ENCODE measurements around the gene LHFPL6. TPM values are rescaled to one million over a fixed set of nuclear protein-coding genes. Genes with fewer than 3 reads are reported as not detected.

Gene LHFPL6
- total RNA-seq, 1 donor from 2014 or later, result 31.4 TPM

GRCh38 chr13:39418424-39418823 lies 184.6 kb downstream of the LHFPL6 start:
- Histone ChIP-seq H3K79me2 (ENCODE audit: insufficient read depth, low read length) (no peaks in the 10 kb centered on the region), H4K20me1 (ENCODE audit: insufficient read depth, low read length) (no peaks in the 10 kb centered on the region), H3K27ac (ENCODE audit: low read depth, low read length) (no peak overlapping the region), H3K36me3 (ENCODE audit: insufficient read depth, low read length) (no peaks in the 10 kb centered on the region), H3K4me2 (ENCODE audit: low read length) (no peak overlapping the region), H3K27me3 (ENCODE audit: insufficient read depth, low read length) (no peaks in the 10 kb centered on the region), H3K4me3 (ENCODE audit: insufficient read depth, low read depth, low read length) (no peak overlapping the region), H3K9ac (ENCODE audit: low read length) (no peak overlapping the region), H3K4me1 (ENCODE audit: insufficient read depth, low read length) (peaks cover 11% of the 10 kb centered on the region), H3K9me3 (ENCODE audit: insufficient read depth, low read depth, low read length) (no peaks in the 10 kb centered on the region), H2AFZ (ENCODE audit: low read depth, low read length) (no peak overlapping the region)
- Mint-ChIP-seq H3K4me3 (ENCODE audit: unreplicated experiment) (no peak overlapping the region), H3K36me3 (ENCODE audit: low read depth, unreplicated experiment) (no peaks in the 10 kb centered on the region), H3K9me3 (ENCODE audit: unreplicated experiment) (no peaks in the 10 kb centered on the region), H3K4me1 (ENCODE audit: low read depth, unreplicated experiment) (peaks cover 30% of the 10 kb centered on the region), H3K27me3 (ENCODE audit: low read depth, unreplicated experiment) (no peaks in the 10 kb centered on the region), H3K27ac (ENCODE audit: unreplicated experiment) (peak overlapping the region; percentile 97)
- FAIRE-seq (no peak), DNase-seq (ENCODE audit: low read depth) (no peak)
- TF ChIP-seq EZH2 (IDR thresholded peaks at IDR 0.05; ENCODE audit: insufficient read depth, low read length), result no peak
- TF ChIP-seq, protein P1, sequence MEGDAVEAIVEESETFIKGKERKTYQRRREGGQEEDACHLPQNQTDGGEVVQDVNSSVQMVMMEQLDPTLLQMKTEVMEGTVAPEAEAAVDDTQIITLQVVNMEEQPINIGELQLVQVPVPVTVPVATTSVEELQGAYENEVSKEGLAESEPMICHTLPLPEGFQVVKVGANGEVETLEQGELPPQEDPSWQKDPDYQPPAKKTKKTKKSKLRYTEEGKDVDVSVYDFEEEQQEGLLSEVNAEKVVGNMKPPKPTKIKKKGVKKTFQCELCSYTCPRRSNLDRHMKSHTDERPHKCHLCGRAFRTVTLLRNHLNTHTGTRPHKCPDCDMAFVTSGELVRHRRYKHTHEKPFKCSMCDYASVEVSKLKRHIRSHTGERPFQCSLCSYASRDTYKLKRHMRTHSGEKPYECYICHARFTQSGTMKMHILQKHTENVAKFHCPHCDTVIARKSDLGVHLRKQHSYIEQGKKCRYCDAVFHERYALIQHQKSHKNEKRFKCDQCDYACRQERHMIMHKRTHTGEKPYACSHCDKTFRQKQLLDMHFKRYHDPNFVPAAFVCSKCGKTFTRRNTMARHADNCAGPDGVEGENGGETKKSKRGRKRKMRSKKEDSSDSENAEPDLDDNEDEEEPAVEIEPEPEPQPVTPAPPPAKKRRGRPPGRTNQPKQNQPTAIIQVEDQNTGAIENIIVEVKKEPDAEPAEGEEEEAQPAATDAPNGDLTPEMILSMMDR (IDR thresholded peaks at IDR 0.05; ENCODE audit: insufficient read depth, low read depth, low read length), result no peak

DNA sequence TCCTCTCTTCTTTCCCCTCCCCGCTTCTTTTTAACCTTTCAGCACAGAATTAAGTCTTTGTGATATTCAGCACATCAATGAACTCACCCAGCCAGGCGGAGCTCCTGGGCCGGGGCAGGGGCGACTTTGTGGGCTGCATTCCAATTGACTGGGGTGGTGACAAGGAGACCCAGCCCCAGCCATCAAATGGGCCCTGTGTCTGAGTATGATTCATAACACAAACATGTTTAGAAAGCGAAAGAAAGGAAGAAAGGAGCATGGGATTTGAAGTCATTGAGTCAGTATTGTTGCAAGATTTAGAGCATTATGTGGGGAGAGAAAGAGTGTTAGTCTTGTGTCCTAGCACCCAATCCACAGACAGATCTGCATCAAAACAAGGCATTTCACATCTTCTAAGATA lies 185.3 kb downstream of the LHFPL6 start:
- peak overlapping the region; percentile 24 for H3K9ac ChIP-seq (ENCODE audit: low read length)

DNA sequence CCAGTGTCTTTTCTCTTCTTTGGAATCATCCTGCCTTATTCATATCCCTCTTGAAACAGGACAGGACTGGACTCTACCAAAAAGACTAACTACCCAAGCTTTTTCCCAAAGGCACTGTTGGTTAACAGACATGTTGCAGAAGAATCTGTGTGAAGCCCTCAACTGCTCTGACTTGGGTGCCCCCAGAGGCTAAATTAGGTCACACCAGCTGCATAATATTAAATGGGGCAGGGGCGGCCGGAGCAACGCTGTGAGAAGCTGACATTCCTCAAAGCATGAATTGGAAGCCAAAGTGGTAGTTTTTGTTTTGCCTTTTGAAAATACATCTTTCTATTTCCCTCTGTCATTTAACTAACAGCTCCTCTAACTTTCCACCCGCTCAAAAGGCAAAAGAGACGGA lies 185.9 kb downstream of the LHFPL6 start:
- no peaks in the 10 kb centered on the region for H3K27me3 Mint-ChIP-seq (ENCODE audit: low read depth, unreplicated experiment)
- Histone ChIP-seq H3K27me3 (ENCODE audit: insufficient read depth, low read length) (no peaks in the 10 kb centered on the region), H3K9ac (ENCODE audit: low read length) (peak overlapping the region; percentile 24), H3K36me3 (ENCODE audit: insufficient read depth, low read length) (no peaks in the 10 kb centered on the region), H3K4me2 (ENCODE audit: low read length) (peak overlapping the region; percentile 82), H3K9me3 (ENCODE audit: insufficient read depth, low read depth, low read length) (no peaks in the 10 kb centered on the region), H3K27ac (ENCODE audit: low read depth, low read length) (peak overlapping the region; percentile 9), H3K4me3 (ENCODE audit: insufficient read depth, low read depth, low read length) (peak overlapping the region; percentile 38), H2AFZ (ENCODE audit: low read depth, low read length) (peak overlapping the region; percentile 7), H3K4me1 (ENCODE audit: insufficient read depth, low read length) (peaks cover 11% of the 10 kb centered on the region), H3K79me2 (ENCODE audit: insufficient read depth, low read length) (no peaks in the 10 kb centered on the region), H4K20me1 (ENCODE audit: insufficient read depth, low read length) (no peaks in the 10 kb centered on the region)
- H3K36me3 Mint-ChIP-seq (ENCODE audit: low read depth, unreplicated experiment), result no peaks in the 10 kb centered on the region
- peaks cover 30% of the 10 kb centered on the region for H3K4me1 Mint-ChIP-seq (ENCODE audit: low read depth, unreplicated experiment)
- DNase-seq (ENCODE audit: low read depth), result no peak
- FAIRE-seq, result no peak
- no peak for TF ChIP-seq EZH2 (IDR thresholded peaks at IDR 0.05; ENCODE audit: insufficient read depth, low read length)
- TF ChIP-seq, protein P1 (IDR thresholded peaks at IDR 0.05; ENCODE audit: insufficient read depth, low read depth, low read length), result peak; percentile 6
- H3K4me3 Mint-ChIP-seq (ENCODE audit: unreplicated experiment), result peak overlapping the region; percentile 78
- peak overlapping the region; percentile 97 for H3K27ac Mint-ChIP-seq (ENCODE audit: unreplicated experiment)
- no peaks in the 10 kb centered on the region for H3K9me3 Mint-ChIP-seq (ENCODE audit: unreplicated experiment)

More for the DNA sequence above, 185.3 kb downstream of the LHFPL6 start:
- H4K20me1 ChIP-seq (ENCODE audit: insufficient read depth, low read length), result no peaks in the 10 kb centered on the region
- H3K9me3 ChIP-seq (ENCODE audit: insufficient read depth, low read depth, low read length), result no peaks in the 10 kb centered on the region
- no peaks in the 10 kb centered on the region for H3K36me3 ChIP-seq (ENCODE audit: insufficient read depth, low read length)
- peak overlapping the region; percentile 82 for H3K4me2 ChIP-seq (ENCODE audit: low read length)
- Mint-ChIP-seq H3K27me3 (ENCODE audit: low read depth, unreplicated experiment) (no peaks in the 10 kb centered on the region), H3K36me3 (ENCODE audit: low read depth, unreplicated experiment) (no peaks in the 10 kb centered on the region), H3K4me1 (ENCODE audit: low read depth, unreplicated experiment) (peaks cover 30% of the 10 kb centered on the region), H3K4me3 (ENCODE audit: unreplicated experiment) (peak overlapping the region; percentile 78), H3K9me3 (ENCODE audit: unreplicated experiment) (no peaks in the 10 kb centered on the region), H3K27ac (ENCODE audit: unreplicated experiment) (peak overlapping the region; percentile 97)
- TF ChIP-seq, protein P1 (IDR thresholded peaks at IDR 0.05; ENCODE audit: insufficient read depth, low read depth, low read length), result no peak
- no peak for TF ChIP-seq EZH2 (IDR thresholded peaks at IDR 0.05; ENCODE audit: insufficient read depth, low read length)
- no peaks in the 10 kb centered on the region for H3K27me3 ChIP-seq (ENCODE audit: insufficient read depth, low read length)
- peak overlapping the region; percentile 9 for H3K27ac ChIP-seq (ENCODE audit: low read depth, low read length)
- DNase-seq (ENCODE audit: low read depth) (peak; percentile 80), FAIRE-seq (no peak)
- peak overlapping the region; percentile 7 for H2AFZ ChIP-seq (ENCODE audit: low read depth, low read length)
- H3K79me2 ChIP-seq (ENCODE audit: insufficient read depth, low read length), result no peaks in the 10 kb centered on the region
- H3K4me3 ChIP-seq (ENCODE audit: insufficient read depth, low read depth, low read length), result peak overlapping the region; percentile 38
- H3K4me1 ChIP-seq (ENCODE audit: insufficient read depth, low read length), result peaks cover 11% of the 10 kb centered on the region

Measured in astrocyte (in vitro differentiated cells and primary cell).